KOPT-K1 (cell line): ENCODE results near the gene TNIK.

Experiments
- H3K27ac ChIP-seq: fragments of 200-600 bp; sonication (generic); 2 replicates; pipeline ENCODE4 v1.5.1; 2016; ENCODE audit warnings: antibody characterized with exemption, mild to moderate bottlenecking, low read depth, low read length; ENCODE audit not compliant: poor library complexity, severe bottlenecking
- H3K36me3 ChIP-seq: fragments of 200-600 bp; sonication (generic); 2 replicates; pipeline ENCODE4 v1.5.1; 2017; ENCODE audit warnings: antibody characterized with exemption, mild to moderate bottlenecking, low read length, moderate library complexity; ENCODE audit not compliant: insufficient read depth
- H3K9me3 ChIP-seq: fragments of 200-600 bp; sonication (generic); 2 replicates; pipeline ENCODE4 v1.5.1; 2017; ENCODE audit warnings: antibody characterized with exemption, low read length, mild to moderate bottlenecking; ENCODE audit not compliant: insufficient read depth, poor library complexity, severe bottlenecking

TNIK gene

DNA sequence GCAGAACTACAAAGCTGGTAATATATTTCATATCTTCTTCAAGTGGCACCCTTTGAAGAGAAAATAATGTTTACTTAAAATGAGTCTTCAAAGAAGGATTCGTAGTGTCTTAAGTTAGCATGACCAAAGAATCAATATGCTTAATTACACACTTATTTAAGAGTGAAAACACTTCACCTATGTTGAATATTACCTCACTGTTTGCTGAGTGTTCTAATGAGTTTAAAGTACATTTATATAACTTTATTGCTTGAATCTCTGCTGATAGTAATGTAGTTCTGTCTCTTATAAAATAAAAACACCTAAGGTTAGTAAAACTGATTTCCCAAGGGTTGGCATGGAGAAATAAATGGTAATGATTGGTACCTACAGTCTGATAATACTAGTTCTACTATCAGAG is 290.3 kb downstream of the TNIK start:
- H3K9me3 ChIP-seq, result no peaks in the 10 kb centered on the region
- H3K27ac ChIP-seq, result no peak overlapping the region
- H3K36me3 ChIP-seq, result no peaks in the 10 kb centered on the region

DNA sequence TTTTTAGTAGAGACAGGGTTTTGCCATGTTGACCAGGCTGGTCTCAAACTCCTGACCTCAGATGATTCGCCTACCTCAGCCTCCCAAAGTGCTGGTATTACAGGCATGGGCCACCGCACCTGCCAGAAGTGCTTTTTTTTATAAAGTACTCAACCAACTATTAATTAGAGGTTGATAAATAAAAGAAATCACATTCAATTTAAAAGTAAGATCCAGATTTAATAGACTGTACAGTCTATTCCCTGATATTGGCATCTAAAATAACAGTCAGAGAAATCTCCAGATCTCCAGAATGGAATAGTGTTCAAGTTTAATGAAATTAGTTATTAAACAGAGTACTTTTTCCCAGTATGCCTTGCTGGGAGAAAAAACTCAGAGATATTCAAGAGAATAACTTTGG is 290.8 kb downstream of the TNIK start:
- no peaks in the 10 kb centered on the region for H3K9me3 ChIP-seq
- H3K27ac ChIP-seq, result no peak overlapping the region
- H3K36me3 ChIP-seq, result no peaks in the 10 kb centered on the region

DNA sequence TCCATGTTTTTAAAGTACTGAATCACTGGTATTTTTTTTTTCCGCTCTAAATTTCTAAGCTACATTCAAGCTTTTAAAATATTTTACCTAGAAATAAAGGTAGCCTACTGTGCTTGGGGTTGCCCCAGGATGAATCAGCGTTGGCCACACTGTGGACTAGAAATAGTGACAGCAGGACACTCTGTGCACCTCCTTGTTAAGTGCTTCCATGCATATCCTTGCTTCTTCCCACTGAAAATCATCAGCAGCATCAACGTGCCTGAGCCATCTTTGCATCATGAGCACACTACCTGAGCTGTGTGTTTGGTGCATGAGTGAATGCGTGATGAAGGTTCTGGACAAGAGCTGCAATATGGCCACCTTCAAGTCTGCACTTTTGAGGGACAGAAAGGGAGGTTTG is 291.7 kb downstream of the TNIK start:
- no peaks in the 10 kb centered on the region for H3K9me3 ChIP-seq
- no peaks in the 10 kb centered on the region for H3K36me3 ChIP-seq
- H3K27ac ChIP-seq, result no peak overlapping the region

DNA sequence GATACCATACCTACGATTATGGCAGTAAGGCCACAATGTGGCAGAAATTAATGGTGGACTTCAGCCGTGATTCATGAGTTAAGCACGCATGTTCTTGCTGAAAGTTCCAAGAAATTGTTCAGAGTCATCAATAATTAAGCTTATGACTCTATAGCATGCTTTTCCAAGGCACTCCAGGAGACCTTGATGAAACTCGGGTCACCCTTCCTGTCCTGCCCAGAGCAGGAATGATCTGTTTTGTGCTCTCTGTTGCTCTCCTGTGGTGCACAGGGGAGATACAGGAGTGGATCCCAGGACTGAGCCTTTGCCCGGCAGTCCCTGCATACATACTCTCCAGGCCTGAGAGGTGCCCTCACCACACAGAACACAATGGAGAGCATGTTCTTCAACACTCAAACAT is 292.1 kb downstream of the TNIK start:
- no peaks in the 10 kb centered on the region for H3K36me3 ChIP-seq
- peaks cover 1% of the 10 kb centered on the region for H3K9me3 ChIP-seq
- H3K27ac ChIP-seq, result no peak overlapping the region

DNA sequence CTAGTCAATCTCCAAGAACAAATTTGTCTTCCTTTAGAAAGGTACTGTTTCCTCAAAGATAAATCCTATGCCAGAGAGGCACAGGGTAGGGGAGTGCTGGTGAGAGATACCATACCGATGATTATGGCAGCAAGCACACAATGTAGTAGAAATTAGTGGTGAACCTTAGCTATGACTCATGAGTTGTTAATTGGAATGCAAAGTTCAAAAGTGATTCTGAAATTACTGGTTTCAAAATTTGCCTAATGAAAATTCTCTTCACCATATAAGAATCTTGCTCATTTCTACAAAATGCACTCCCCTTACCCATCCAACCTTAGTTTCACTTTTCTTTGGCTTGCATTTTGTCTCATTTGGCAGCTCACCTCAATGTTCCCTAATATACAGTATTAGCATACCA is 294.2 kb downstream of the TNIK start:
- Histone ChIP-seq H3K27ac (no peak overlapping the region), H3K9me3 (peaks cover 7% of the 10 kb centered on the region), H3K36me3 (no peaks in the 10 kb centered on the region)

DNA sequence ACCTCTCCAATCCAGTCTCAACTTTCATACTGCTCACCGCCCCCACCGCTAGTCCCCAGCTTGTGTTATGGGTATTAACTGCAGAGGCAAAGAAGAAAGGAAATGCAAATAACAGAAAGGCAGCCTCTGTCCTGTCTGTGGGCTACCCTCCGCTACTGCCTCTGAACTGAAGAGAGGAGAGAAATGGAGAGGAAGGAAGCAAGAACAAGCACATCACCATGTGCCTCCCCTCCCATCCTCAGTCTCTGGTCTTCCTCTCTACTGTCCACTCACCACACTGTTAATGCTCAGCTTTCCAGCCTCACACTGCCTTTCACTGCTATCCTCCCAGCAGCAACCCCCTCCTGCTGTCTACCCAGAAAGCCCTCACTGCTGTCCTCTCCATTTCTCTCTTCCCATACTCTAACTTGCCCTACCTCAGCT is 294.7 kb downstream of the TNIK start:
- H3K36me3 ChIP-seq, result no peaks in the 10 kb centered on the region
- H3K27ac ChIP-seq, result no peak overlapping the region

DNA sequence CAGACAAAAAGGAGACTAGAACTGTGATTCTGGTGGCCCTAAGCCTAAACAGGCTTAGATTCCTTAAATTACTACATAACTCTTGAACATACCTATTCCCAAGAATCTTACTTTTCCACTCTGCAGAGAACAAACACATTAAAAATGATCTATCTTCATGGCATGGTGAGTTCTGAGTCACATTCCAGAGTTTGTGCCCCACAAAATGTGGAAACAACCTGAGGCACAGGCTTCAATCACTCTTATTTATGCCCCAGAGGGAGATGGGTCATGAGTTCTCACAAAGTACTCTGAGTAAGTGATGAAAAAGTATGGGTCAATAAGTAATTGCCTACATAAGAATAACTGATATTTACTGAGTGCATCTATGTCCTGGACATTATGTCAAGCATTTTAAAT is 296.1 kb downstream of the TNIK start:
- Histone ChIP-seq H3K27ac (no peak overlapping the region), H3K36me3 (no peaks in the 10 kb centered on the region), H3K9me3 (peaks cover 7% of the 10 kb centered on the region)

More for the DNA sequence above, 294.7 kb downstream of the TNIK start:
- peaks cover 7% of the 10 kb centered on the region for H3K9me3 ChIP-seq

DNA sequence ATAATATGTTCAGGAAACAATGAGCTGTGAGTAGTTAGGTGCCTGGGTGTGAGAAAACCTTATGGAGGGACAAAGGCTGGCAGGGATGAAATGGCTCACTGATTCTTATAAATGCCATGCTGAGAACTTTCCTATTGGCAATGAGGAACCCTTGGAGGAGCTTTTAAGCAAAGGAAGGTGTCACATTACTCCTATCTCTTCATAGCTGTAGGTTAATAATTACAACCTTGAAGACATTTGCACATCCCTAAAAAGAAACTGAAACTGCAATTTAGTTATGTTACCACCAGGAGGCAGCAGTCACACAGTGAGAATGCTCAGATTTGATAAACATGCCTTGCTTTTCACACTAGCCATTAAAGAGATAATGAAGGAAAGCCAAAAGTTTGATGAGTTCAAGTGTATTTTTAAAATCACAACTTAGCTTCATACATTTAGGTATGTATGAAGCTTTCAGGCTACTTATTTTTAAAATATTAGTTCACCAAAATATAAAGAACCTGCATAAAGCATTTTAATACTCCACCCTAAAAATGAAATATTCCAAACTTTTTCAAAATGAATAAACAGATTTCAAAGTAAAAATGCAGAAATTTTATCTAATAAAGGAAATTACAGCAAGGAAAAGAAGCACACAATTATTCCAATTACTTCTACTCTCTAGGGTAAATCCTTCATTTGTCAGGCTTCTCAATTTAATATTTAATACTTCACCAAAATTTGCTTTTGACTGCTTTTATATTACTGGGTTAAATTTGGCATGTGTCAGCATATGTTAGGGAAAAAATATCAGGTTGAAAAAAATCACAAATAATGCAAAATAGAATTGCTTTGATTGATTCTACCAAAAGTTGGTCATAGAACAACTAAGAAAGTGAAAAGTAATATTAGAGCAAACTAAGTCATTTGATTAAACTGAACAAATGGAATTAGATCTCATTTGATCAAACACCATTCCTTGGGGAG is 296.8 kb downstream of the TNIK start:
- peaks cover 7% of the 10 kb centered on the region for H3K9me3 ChIP-seq
- H3K36me3 ChIP-seq, result no peaks in the 10 kb centered on the region
- no peak overlapping the region for H3K27ac ChIP-seq

DNA sequence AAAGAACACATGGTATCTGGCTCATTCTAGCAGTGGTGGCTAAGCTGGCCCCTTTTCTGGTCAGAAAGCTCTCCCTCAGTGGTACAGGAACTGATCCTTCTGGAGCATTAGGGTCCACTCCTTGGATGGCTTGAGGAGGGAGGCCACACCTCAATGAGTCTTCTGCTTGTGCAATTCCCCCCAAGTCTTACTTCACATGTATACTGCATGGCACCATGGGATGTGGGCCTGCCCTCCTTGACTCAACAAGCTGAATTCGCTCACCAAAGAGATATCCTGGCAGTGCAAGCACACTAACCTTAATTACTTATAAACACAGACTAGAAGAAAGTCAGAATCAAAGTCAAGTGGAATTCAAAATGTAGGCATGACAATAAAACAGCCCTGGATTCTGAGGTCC is 299.9 kb downstream of the TNIK start:
- Histone ChIP-seq H3K27ac (no peak overlapping the region), H3K9me3 (peaks cover 7% of the 10 kb centered on the region), H3K36me3 (no peaks in the 10 kb centered on the region)

DNA sequence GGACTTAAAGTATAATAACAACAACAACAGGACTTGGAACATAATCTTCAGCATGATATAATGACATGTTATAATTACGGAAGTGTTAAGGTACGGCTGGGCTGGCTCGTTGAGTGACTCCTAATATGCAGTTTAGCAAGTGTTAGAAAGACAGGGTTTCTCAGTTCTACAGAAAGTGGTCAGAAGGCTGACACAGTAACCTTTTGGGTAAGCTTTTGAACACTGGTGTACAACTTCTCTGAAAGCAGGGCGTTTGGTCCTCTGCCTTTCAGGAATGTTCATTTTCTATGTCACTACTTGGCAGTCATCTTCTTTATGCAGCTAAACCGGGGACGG is 300.4 kb downstream of the TNIK start:
- no peaks in the 10 kb centered on the region for H3K36me3 ChIP-seq
- H3K9me3 ChIP-seq, result peaks cover 7% of the 10 kb centered on the region
- H3K27ac ChIP-seq, result no peak overlapping the region

DNA sequence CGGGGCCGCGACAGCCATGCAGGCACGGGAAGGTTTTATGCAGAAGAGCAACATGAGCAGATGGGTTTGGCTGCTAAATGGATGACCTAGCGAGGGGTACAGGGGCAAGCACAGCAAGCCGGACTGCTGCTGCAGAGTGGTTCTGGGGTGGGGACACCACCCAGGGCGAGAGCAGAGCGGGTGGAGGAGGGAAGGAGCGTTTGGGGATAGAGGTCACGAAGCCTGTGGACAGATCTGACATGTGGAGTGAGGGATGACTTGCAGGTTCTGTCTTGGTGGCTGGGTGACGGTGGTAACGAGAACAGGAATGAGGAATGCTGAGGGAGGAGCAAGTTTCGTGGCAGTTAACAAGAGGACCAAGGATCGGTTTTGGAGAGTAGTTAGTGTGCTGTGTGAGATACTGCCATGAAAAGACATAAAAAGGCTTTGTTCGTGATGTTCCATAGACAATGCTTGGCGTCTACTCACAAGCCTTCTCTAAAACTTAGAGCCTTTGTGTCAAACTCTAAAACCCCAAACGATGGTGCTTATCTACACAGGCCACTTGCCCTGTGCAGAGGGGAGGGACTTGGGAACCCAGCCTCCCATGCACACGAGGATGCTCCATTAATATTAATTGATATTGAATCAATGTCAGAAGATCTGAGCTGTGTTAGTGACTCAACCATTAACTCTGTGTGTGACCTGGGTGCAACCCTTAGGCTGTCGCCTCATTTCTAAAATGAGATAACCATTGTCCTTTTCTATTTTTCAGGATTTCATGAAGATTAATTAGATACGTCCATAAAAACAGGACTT is 301.0 kb downstream of the TNIK start:
- H3K9me3 ChIP-seq, result peaks cover 7% of the 10 kb centered on the region
- no peaks in the 10 kb centered on the region for H3K36me3 ChIP-seq
- H3K27ac ChIP-seq, result no peak overlapping the region

DNA sequence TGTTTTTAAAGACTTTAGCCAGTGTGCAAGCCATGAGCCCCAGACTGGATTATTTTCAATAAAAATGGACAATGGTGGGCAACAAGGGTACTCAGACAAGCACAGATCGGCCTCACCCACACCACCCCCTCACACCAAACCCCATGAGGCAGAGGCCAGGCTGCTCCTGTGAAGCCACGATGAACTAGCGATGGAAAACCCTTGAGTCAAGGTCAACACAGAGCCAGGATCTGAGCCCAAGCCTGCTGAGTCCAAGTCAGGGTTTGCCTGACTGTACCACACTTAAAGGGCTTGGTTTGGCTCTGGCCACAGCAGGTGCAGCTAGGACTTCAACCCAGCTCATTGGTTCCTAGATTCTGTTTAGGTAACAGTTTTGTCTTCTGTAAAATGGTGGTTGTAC is 302.2 kb downstream of the TNIK start:
- no peaks in the 10 kb centered on the region for H3K36me3 ChIP-seq
- H3K27ac ChIP-seq, result no peak overlapping the region
- peaks cover 5% of the 10 kb centered on the region for H3K9me3 ChIP-seq

DNA sequence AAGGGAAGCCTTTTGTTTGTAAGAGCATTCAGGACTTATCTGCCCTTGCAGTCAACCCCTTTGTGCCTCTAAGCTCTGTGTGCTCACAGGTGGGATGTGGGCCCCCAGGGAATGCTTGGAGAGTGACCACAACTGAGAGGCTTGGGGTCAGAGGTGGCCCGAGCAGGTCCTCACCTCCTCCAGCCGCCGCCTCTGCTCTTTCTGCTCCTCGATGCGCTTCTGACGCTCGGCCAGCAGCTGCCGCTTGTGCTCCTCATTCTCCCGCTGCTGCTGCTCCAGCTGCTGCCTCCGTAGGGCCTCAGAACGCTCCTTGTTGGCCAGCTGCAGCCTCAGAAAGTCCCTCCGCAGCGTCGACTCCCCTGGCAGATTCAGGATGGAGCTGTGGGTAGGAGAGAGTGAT is 302.9 kb downstream of the TNIK start:
- no peak overlapping the region for H3K27ac ChIP-seq
- H3K36me3 ChIP-seq, result no peaks in the 10 kb centered on the region
- no peaks in the 10 kb centered on the region for H3K9me3 ChIP-seq

DNA sequence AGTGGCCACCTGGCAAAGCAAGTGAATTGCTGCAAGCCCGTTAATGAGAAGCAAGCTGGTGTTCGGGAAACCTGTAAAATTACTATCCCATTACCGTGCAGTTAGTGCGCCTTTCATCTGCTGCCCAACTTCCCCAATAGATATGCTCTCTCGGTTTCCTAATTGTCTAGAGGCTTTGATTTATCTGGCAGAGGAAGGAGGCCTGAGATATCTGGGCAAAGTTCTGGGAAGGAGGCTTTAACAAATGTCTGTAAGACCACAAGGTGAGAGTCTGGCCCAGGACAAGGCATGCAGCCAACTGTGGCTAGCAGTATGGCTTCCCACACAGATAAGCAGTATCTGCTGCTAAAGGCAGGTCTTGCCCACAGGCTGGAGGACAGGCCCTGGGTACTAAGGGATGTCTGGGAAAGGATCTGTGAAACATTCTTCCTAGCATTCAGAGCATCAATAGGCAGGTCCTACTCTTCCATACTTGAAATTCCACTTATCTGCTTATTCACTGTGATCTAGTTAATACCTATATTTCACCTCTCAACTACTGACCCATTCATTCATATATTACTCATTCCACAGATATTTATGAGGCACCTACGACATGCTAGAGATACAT is 303.7 kb downstream of the TNIK start:
- Histone ChIP-seq H3K27ac (no peak overlapping the region), H3K36me3 (no peaks in the 10 kb centered on the region), H3K9me3 (no peaks in the 10 kb centered on the region)

DNA sequence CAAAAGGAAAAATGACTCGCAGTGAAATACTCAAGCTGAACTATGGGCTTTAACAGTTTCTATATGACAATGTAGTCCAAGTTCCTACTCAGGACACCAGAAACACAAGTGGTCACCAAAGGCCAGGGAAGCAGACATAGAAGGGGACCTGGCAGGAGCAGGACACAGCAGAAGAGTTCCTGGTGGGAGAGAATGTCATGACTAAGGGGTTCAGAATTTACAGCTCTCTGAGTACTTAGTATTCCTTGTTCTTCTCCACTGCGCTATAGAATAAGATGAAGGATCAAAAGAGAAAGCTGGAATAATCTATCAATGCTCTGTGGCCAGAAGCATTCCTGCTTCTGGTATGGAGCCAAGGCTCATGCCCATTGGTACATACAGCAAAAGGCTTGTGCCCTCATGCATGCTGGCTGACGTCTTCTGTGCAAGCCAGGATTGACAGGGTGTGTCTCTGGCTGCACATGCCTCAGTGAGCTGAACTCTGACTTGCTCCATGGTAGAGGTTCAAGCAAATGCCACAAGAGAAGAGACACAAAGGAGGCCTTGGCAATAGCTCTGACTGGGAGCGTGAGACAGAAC is 305.0 kb downstream of the TNIK start:
- no peaks in the 10 kb centered on the region for H3K9me3 ChIP-seq
- H3K27ac ChIP-seq, result no peak overlapping the region
- H3K36me3 ChIP-seq, result no peaks in the 10 kb centered on the region
